ENCODE results near the gene CAMKMT.
"Not testable (repeated sequence)": the region's sequence is repeated elsewhere in the genome, so short reads cannot be mapped to it uniquely, and the experiment has no call there.

The CAMKMT gene

DNA sequence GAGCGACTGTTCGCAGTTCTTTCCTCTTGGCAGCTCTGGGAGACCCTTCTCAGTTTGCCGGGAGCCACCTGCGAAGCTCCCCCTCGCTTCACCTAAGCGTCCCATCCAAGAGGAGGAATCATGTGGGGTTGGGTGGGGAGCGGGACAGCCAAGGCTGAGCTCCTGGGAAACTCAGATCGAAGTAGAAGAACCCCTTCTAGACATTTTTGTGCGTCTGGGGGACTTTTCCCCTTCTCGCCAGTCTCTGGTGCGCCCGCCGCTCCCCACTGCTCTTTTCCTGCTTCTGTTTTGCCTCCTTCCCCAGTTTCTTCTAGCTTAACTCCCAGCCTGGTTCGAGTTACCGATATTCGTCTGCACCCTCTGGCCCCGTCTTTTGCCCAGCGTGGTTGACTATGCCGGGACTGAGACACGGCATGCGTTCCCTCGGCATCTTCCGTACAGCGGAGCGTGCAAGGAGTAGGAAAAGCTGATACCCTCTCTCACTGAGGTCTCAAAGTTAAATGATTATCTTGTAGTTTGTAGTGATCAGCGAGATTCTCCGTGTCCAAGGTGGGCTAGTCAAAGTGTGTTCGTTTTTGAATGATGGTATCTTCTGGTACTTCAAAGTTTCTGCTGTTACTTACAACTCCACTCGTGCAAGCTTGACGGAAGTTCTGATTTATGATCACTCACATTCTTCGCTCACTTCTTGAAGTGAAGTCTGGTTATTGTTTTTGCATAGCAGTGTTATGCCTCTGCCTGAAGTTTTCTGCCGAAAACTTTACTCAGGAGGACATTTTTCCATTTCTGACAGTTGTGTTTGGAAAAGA, 664 bp downstream of the CAMKMT start:
- peak; percentile 81 for DNase-seq

DNA sequence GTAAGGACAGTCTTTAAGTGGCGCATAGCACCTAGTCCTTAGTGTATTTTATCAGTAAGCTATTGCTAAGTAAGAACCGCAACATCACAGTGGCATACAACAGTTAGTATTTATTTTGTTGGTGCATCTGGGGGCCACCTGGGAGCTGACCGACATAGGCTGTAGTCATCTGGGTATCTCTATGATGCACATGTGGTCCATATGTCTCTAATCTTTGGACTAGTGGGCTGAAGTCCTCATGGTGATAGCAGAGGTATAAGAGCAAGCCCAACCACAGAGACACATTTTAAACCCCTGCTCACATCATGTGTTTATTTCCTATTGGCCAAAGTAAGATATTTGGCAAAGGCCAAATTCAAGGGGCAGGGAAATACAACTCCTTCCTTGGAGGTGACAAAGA, 2.9 kb downstream of the CAMKMT start:
- DNase-seq = no peak

DNA sequence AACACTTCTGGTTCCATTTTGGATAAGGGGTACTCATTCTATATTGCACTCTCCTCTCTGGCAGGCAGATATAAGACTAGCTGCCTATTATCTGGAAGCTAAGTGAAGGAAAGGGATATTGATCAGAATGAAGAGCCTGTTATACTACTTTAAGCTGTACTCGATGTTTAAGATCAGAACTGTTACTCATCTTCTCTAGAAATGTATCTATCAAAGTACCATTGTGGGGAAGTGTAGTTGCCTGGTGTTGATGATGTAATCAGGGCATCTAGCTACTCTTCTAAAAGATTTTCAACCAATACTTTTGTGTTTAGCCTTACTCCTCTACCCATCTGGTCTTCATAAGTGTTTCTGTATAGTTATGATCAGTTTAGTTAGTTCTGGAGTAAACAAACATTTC, 5.8 kb downstream of the CAMKMT start:
- no peak for DNase-seq

DNA sequence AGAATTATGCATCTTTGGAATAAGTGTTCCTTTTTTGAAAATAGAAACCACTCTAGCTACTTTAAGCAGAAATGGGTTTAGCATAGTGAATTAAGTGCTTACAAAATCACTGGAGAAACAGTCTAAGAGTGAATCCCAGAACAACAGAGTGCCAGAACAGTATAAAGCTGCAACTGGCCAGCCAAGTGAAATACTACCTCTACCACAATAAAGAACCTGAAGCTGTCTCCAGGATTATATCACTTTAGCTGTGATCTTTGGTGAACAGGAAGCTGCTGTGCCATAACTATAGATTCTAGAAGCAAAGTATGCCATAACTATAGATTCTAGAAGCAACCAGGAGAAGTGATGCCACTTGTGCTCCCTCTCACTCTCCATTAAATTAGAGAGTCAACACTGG, 7.6 kb downstream of the CAMKMT start:
- no peak for DNase-seq

DNA sequence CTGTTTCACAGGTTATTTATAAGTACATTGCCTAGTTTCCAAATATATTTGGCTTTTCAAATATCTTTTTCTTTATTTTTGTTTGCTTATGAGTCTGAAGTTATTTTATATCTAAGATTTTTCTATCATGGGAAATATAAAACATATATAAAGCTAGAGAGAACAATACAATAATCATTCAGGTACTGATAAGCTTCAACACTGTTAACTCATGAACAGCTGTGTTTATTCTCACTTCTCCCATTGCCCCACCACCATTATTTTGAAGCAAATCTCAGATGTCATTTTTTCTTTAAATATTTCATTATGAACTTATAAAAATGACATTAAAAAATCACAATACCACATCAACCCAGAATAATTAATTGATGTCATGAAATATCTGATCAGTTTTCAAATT, 9.7 kb downstream of the CAMKMT start:
- DNase-seq = no peak

DNA sequence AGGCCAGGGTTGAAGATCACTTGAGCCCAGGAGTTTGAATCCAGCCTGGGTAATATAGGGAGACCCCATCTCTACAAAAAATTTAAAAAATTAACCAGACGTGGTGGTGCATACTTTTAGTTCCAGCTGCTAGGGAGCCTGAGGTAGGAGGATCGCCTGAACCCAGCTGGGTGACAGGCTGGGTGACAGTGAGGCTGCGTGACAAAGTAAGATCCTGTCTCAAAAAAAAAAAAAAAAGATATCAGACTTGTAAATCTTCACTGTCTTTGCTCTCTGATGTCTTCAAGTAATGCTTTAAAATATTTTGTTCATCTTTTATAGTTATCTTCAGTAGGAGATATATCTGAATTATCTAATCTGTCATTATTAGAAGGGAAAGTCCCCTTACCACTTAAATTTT, 10.5 kb downstream of the CAMKMT start:
- no peak for DNase-seq

DNA sequence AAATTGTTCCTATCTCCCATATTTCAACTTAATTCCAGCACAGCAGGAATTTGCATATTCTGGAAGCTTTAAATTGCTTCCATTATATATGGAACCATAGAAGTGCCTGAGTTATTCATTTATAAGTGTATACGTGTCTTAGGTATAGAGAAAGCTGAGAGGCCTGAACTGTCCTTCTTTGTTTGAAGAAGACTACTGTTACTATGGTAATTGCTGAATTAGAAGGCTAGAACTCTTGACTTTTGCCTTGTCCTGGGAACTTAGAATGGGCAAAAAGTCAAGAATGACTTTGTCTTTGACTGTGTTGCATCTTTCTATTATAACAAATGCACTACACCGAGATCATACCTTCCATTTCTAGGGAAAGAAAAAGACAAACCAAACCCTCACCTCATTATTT, 15.7 kb downstream of the CAMKMT start:
- DNase-seq = no peak

DNA sequence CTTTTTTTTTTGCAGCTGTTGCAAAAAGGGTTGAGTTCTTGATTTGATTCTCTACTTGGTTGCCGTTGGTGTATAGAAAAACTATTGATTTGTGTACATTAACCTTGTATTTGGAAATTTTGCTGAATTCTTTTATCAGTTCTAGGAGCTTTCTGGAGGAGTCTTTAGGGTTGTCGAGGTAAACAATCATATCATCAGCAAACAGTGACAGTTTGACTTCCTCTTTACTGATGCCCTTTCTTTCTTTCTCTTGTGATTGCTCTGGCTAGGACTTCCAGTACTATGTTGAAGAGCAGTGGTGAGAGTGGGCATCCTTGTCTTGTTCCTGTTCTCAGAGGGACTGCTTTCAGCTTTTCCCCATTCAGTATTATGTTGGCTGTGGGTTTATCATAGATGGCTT, 23.5 kb downstream of the CAMKMT start:
- not testable (repeated sequence) for DNase-seq

DNA sequence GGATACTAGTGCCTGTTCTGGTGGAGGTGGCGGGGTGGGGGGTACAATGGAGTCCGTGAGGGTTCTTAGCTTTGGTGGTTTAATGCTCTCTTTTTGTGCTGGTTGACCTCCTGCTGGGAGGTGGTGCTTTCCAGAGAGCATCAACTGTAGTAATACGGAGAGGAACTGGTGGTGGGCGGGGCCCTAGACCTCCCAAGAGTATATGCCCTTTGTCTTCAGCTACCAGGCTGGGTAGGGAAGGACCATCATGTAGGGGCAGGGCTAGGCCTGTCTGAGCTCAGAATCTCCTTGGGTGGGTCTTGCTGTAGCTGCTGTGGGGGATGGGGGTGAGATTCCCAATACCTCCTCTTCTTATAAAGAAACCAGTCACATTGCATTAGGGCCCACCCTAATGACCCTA, 27.1 kb downstream of the CAMKMT start:
- no peak for DNase-seq

DNA sequence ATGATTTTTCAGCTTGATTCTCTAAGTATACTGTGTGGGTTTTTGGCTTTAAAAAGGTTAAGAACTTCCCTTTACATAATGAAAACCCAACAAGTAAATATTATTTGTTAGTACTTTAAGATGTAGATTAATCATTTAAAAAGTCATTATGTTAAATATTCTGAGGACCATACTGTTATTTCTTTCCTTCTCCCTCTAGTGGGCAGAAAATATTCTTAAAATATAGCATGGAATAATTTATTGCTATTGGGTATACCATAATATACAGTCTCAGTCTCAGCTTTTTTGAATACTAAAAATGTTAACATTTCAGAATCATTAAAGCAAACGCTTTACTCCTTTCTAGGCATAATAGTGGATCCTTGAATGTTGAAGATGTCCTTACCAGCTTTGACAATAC, 28.1 kb downstream of the CAMKMT start:
- no peak for DNase-seq

DNA sequence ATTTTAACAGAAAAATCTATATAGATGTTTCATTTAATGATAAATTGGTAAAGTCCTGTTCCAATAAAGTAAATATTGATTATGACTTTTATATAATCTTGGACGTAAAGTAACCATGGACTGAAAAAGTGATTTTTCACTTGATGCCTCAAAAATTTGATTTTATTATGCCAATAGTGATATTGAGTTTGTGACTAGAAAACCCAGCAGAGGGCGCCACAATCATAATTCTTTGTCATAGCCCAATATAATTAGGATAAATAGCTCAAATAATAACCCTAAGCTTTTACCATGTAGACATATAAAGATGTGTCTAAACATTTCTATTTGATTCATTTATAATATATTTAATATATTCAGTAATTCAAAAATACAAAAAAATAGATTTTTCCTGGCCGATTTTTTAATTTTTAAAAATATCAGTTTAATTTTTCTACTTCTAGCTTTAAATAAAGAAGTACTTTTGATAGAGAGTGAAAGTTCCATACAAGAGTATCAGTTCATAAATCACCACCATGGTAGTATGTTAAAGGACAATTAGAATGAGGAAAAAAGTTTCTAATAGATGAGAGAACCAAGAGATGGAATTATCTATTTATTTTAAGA, 30.7 kb downstream of the CAMKMT start:
- DNase-seq = peak; percentile 71

DNA sequence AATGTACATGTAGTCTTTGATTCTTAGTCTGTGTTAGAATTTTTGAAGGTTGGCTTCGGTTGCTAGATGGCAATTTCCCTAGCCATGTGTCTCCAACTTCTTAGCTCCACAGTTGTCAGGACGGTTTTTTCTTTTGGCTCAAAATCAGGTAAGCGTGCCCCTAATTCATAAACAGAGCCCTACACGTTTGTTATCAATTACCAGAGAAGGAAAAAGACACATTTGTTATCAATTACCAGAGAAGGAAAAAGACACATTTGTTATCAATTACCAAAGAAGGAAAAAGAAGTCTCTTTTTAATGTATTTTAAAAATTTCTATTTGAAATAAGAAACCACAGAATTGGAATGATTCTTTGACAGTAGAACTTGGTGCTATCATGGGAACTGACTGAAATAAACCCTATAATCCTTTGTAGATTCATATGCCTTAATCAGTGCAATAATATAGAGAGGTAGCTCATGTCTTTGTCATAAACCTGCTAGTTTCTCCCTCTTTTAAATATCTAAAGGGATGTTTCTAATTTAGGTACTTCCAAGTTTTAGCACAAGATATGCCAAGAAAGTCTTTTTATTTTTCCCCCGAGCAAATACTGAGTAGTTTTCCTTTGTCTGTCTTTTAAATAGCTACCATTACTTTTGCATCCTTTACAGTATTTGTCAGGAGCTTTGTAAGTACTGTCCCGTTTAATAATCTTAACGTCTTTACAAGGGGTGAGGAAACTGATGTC, 35.9 kb downstream of the CAMKMT start:
- no peak for DNase-seq

DNA sequence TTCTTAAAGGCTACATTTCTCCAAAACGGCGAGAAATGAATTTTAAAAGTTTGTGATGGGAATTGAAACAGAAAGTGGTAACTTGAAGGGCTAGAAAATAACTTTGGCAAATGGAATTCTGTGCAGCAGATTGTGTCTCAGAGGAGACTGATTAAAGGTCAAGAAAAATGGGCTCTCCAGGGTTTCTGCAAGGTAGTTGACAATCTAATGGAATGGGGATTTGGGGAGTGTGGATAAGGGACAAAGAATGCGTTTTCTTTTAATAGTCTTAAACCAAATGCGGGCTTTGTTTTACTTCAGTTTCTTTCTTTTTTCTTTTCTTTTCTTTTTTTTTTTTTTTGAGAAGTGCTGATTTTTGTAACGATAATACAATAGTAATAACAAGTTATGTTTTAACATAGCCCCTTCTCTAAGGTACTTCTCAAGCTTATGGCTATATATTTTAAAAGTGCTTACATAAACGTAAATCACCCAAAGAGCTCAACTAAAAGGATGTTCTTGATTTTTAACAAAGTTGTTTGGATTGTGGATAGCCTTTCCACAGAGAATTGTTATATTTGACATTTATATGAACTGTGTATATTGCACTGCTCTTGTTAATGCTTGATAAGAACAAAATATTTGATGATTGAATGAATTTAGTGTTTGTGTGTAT, 36.6 kb downstream of the CAMKMT start:
- no peak for DNase-seq

DNA sequence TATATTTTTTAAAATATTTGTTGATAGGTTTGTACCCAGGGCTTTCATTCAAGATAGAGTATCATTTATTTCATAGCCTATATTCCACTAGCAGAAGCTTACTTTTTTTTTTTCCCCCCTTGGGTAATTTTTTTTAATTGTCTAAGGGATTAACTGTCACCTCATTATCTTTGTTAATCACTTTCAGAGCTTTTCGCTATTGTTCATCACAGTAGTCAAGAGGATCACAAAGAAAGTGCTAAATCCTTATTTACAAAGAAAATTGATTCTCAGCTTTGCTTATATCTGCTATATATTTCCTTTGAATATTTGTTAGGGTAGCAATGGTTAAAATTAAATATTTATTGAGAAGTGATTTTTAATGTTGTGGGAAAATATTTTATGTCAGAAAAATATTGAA, 59.0 kb downstream of the CAMKMT start:
- no peak for DNase-seq

DNA sequence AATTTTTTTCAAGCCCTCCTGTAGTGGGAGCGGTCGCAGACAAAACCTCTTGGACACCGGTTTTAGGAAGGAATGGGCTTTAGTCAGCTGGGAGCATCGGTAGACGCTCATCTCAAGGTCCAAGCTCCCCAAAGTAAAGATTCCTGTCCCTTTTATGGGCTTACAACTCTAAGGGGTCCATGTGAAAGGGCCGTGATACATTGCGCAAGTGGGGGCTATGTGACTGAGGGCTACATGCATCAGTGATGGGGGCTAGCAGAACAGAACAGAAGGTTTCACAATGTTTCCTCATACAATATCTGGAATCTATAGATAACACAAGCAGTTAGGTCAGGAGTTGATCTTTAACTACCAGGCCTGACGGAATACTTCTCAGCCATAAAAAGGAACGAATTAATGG, 62.5 kb downstream of the CAMKMT start:
- DNase-seq = no peak

DNA sequence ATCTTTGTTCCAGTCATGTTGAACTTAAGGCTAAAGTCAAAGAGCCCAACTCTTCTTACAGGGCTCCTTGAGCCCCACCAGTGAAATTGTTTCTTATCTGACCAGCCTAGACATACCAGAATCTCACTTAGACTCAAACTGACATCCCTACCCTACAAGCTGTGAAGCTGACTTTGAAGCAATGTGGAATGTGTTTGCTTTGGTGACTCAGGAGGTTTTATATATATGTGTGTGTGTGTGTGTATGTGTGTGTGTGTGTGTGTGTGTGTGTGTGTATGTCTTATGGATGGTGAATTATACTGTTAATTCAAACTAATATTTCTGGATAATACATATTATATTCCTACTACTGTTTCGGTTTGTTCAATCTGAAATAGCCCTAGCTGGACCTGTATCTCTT, 67.3 kb downstream of the CAMKMT start:
- DNase-seq = no peak

DNA sequence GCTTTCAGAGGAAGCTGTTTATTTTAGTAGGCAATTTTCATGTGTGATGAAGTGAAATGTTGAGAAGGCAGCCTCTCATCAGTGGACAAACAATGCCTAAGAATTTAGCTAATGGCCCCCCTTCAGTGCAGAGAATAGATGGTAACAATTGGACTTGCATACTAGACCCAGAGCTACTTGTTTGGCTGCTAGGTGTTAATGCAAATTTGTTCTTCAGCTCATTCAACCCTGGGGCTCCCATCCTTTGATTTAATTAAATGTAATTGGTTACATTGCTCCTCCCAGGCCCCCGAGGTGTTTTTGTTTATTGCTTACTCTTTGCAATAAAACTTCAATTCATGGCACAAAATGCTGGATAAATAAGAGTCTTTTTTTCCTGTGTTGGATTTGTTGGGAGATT, 68.6 kb downstream of the CAMKMT start:
- no peak for DNase-seq

DNA sequence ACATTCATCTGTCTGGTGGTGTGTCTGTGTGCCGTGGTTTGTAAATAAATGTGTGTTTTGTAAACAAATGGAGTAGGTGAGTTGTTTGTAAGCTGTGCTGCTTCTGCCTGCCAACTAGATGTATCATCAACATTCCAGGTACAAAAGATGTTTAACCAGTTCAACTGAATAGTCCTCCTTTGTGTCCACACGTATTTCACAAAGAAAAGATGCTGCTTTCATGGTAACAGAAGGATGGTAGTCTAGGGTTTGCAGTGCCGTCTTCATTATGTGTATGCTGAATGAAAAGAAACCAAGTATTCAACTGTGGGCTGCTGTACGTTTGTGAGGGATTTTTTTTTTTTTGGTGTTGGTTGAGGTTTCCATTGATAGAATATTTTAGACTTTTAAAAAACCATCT, 72.1 kb downstream of the CAMKMT start:
- no peak for DNase-seq

DNA sequence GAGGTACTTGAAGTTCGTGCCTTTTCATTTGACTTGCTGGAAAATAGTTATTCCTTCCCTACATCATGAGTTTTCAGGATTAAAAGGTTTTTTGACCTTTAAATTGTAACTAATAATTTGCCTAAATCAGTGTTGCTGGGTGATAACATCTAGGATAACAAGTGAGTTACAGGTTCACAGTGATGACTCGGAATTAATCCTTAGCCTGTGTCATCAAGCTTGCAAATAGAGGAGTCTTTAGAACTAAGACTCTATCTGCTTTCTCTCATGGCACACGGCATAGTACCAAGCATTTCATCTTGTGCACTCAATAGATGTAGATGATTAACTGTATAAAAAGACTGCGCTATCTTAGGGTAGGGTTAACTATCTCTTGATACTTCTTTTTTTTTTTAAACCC, 79.5 kb downstream of the CAMKMT start:
- no peak for DNase-seq

DNA sequence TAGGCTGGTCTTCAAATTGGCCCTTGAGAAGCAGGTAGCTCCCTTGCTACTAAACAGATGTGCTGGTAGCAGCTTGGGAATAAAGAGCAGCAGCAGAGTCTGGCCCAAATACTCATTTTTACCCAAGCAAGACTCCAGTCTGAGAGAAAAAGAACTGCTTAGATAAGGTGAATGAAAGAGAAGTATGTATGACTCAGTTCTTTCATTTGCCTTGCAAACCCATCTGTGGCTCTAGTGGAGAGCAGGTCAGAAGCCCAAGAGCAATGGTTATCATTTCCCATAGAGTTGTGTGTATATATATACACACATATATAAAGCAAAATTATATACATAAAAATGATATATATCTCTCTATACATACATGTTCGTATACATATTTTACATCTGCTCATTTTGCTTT, 80.3 kb downstream of the CAMKMT start:
- no peak for DNase-seq

DNA sequence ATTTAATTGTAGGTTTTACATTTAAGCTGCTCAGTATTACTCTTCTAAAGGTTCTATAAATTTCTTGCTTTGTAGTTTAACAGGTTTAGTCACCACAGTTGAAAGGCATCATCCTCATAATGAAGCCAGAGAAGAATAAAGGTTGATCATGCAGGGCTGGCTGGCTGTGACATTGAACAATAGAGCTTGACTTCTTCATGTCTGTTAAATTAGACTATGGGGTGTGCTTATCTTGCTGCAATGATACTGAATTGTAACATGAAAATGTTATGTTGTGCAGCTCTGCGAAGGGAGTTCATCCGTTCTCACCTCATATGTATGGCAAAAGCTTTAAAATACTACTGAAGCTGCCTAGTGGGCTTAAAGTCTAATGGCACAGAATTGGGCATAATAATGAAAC, 81.8 kb downstream of the CAMKMT start:
- no peak for DNase-seq

DNA sequence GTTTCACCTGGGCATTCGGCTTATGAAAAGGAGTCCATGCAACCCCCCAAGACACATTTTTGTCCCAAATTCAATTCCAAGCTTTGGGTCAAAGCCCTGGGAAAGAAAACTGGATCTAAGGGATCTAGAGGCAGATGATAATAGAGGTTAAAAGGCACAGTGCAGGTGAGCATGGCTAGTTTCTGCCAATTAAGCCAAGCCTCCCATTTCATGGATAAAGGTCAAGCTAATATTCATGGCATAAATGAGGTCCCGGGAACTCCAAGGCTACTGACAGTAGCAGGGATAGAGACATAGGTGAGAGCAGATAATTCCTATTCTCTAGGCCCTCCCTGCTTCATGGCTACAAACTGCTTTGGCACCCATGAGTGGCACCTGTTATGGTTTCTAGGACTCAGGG, 83.1 kb downstream of the CAMKMT start:
- DNase-seq = no peak

DNA sequence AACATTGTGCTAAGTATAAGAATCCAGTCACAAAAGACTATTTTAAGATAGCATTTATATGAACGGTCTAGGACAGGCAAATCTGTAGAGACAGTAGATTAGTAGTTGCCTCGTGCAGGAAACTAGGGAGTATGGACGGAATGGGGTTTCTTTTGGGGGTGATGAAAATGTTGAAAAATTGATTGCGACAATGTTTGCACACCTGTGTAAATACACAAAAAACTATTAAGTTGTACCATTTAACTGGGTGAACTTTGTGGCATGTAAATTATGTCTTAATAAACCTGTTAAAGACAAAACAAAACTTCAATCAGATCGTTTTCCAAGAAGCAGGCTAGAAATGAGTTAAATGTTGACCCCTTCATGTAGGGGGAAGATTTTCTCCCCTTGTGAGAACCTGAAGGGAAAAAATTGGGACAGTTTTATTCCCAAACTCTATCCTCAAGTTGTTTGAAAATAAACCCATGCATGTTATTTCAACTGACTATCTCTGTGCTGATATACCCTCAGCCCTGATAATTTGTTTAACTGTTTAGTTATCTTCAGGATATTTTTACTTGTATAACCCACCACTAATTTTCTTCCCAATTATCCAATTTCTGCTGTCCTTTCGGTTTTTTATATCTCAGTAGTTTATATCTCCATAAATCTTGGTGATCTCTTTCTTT, 87.2 kb downstream of the CAMKMT start:
- no peak for DNase-seq
